GM10248 (cell line): Measurements from ENCODE around the gene TRIAP1.
"Not testable (repeated sequence)": the region's sequence is repeated elsewhere in the genome, so short reads cannot be mapped to it uniquely, and the experiment has no call there.

Experiments used
- CTCF ChIA-PET: fragments of 300-600 bp; sonication (Branson Sonifier 250); formaldehyde crosslinking; extraction: SDS; loops from one replicate; lab custom pipeline; 2021; ENCODE audit warnings: antibody characterized with exemption; lab: Yijun Ruan, JAX
- POLR2A ChIA-PET: fragments of 350-650 bp; sonication (Branson Sonifier 250); formaldehyde crosslinking; extraction: SDS; loops from one replicate; lab custom pipeline; 2020; ENCODE audit warnings: antibody characterized with exemption; lab: Yijun Ruan, JAX
- DNase-seq: peaks from one replicate; pipeline ENCODE4 v3.0.0; 2012; ENCODE audit errors: extremely low spot score
- CTCF ChIP-seq: IDR thresholded peaks from 2 replicates; pipeline ENCODE4 v1.5.1; 2012; ENCODE audit warnings: mild to moderate bottlenecking, low read depth; ENCODE audit errors: extremely low read depth, missing control alignments, control extremely low read depth

The TRIAP1 gene

GRCh38 chr12:120488057-120488640 lies 42.0 kb upstream of the TRIAP1 start:
- POLR2A ChIA-PET: no interaction called here
- CTCF ChIA-PET: interaction anchor here (1.0 to 3.5 kb wide), 3 partner anchors 10 to 32 kb away, joined by 3 to 11 read pairs (median 6); no protein-coding TSS in a partner anchor
- TF ChIP-seq CTCF: no peak
- DNase-seq: no peak

GRCh38 chr12:120487552-120487951 lies 41.4 kb upstream of the TRIAP1 start:
- POLR2A ChIA-PET, DNase-seq: not testable (repeated sequence)
- CTCF ChIA-PET: interaction anchor here (2.2 to 3.5 kb wide), 2 partner anchors 16 to 31 kb away, joined by 6 to 11 read pairs; no protein-coding TSS in a partner anchor

- CTCF ChIA-PET: interaction anchor here (0.8 to 3.5 kb wide), 3 partner anchors 11 to 14 kb away, joined by 4 to 11 read pairs (median 4); no protein-coding TSS in a partner anchor
Measured at GRCh38 chr12:120485961-120486881, 40.0 kb upstream of the TRIAP1 start.

GRCh38 chr12:120483621-120484020 lies 37.4 kb upstream of the TRIAP1 start:
- ChIA-PET CTCF (interaction anchor here (1.0 to 1.7 kb wide), 6 partner anchors 8 to 43 kb away, joined by 3 to 9 read pairs (median 4); partner anchors contain the start of gene SRSF9), POLR2A (interaction anchor here (0.6 kb wide), 1 partner anchor 192 kb away, joined by 8 read pairs; the partner anchor contains the start of gene RNU4-2)
- DNase-seq: no peak
- TF ChIP-seq CTCF: no peak

More at GRCh38 chr12:120485961-120486881, 40.0 kb upstream of the TRIAP1 start:
- TF ChIP-seq CTCF: no peak
- POLR2A ChIA-PET: no interaction called here
- DNase-seq: no peak

- ChIA-PET POLR2A (interaction anchor here (0.7 kb wide), 1 partner anchor 16 kb away, joined by 3 read pairs; no protein-coding TSS in a partner anchor), CTCF (interaction anchor here (4.5 kb wide), 1 partner anchor 12 kb away, joined by 30 read pairs; the partner anchor contains the start of gene SRSF9)
- no peak for TF ChIP-seq CTCF
- DNase-seq: no peak
Measured at GRCh38 chr12:120481022-120481767, 35.0 kb upstream of the TRIAP1 start.

- CTCF ChIA-PET: interaction anchor here (1.3 to 4.5 kb wide), 3 partner anchors 9 to 11 kb away, joined by 3 to 30 read pairs (median 6); partner anchors contain the start of gene SRSF9
- POLR2A ChIA-PET: no interaction called here
- no peak for TF ChIP-seq CTCF
- DNase-seq: no peak
Measured at GRCh38 chr12:120480211-120480610, 34.0 kb upstream of the TRIAP1 start.
